ENCODE data around the gene ARHGAP10. TPM values are rescaled to one million over a fixed set of nuclear protein-coding genes. Genes with fewer than 3 reads are reported as not detected.
A peak's percentile ranks its signal among the peaks of the same experiment; 100 is the strongest.

Gene ARHGAP10
- total and polyA plus RNA-seq, 10 of the 15 experiments (the other 5 are each of a cell fraction or from before 2014, with no cell fraction given), result 1.3 to 25.8 (median 17.2) TPM

- no peak for TF ChIP-seq HSF1 (IDR thresholded peaks at IDR 0.05; ENCODE audit: low read depth, low read length)
- TF ChIP-seq MLLT1 (IDR thresholded peaks at IDR 0.05), result no peak
- TF ChIP-seq EZH2 (IDR thresholded peaks at IDR 0.05; ENCODE audit: borderline replicate concordance, control insufficient read depth, low read depth, low read length), result no peak; the same call in 1 of the 2 replicates
- TF ChIP-seq FOXM1 (IDR thresholded peaks at IDR 0.05; ENCODE audit: low read depth, low read length), result peak; percentile 96
- no peak for TF ChIP-seq IKZF1 (conservative IDR thresholded peaks at IDR 0.05)
- peak; percentile 66 for TF ChIP-seq MEF2B (IDR thresholded peaks at IDR 0.05; ENCODE audit: partially characterized antibody, poor library complexity, severe bottlenecking)
- TF ChIP-seq STAT1 (conservative IDR thresholded peaks at IDR 0.05), result no peak
- no peak for TF ChIP-seq ZNF592 (IDR thresholded peaks at IDR 0.05)
- TF ChIP-seq ZNF207 (IDR thresholded peaks at IDR 0.05; ENCODE audit: borderline replicate concordance), result no peak
- peak; percentile 65; the same call in 1 of the 2 replicates for TF ChIP-seq TBL1XR1 (IDR thresholded peaks at IDR 0.05; ENCODE audit: low read depth, low read length)
- no peak for TF ChIP-seq ZBTB40 (IDR thresholded peaks at IDR 0.05; ENCODE audit: borderline replicate concordance)
- TF ChIP-seq EP300 (IDR thresholded peaks at IDR 0.05; ENCODE audit: borderline replicate concordance in 1 of 2, control insufficient read depth in 1 of 2, low read depth in 2 of 2, low read length in 2 of 2), result peak in 1 of 2 experiments; percentile 43; a peak in 1 of 4 replicates
- TF ChIP-seq MEF2A (IDR thresholded peaks at IDR 0.05; ENCODE audit: insufficient read depth, low read depth, low read length), result peak; percentile 94
- 0 out of 2 replicates have a peak, but pooled peaks have one; percentile 52 for TF ChIP-seq PML (IDR thresholded peaks at IDR 0.05; ENCODE audit: low read length)
- TF ChIP-seq SMC3 (IDR thresholded peaks at IDR 0.05; ENCODE audit: borderline replicate concordance, low read length), result no peak
- no peak for TF ChIP-seq BRCA1 (IDR thresholded peaks at IDR 0.05; ENCODE audit: low read depth, low read length)
- TF ChIP-seq PAX5 (IDR thresholded peaks at IDR 0.05; ENCODE audit: borderline replicate concordance, low read depth, low read length), result 0 out of 2 replicates have a peak, but pooled peaks have one; percentile 39
These were observed 249.4 kb downstream of the ARHGAP10 start (continued) for GRCh38 chr4:147981305-147981704.

Measured in GM12878 (cell line).